Activated CD4-positive, alpha-beta T cell treated with anti-CD3 and anti-CD28 coated beads for 48 hours (primary cell): Measurements from ENCODE around the gene GALNT5.
"Not testable (repeated sequence)": the region's sequence is repeated elsewhere in the genome, so short reads cannot be mapped to it uniquely, and the experiment has no call there.

Source experiments
- DNase-seq: peaks from one replicate; pipeline ENCODE4 v3.0.0-alpha.2; 2020

The GALNT5 gene

DNA sequence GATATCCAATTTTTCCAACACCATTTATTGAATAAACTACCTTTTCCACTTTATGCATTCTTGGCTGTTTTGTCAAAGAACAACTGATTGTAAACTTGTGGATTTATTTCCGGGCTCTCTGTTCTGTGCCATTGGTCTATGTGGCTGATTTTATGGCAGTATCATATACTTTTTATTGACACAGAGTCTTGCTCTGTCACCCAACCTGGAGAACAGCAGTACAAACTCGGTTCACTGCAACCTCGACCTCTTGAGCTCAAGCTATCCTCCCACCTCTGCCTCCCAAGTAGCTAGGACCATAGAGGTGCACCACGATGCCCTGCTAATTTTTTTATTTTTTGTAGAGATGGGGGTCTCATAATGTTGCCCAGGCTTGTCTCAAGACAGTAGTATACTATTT is 6.7 kb upstream of the GALNT5 start:
- no peak for DNase-seq

DNA sequence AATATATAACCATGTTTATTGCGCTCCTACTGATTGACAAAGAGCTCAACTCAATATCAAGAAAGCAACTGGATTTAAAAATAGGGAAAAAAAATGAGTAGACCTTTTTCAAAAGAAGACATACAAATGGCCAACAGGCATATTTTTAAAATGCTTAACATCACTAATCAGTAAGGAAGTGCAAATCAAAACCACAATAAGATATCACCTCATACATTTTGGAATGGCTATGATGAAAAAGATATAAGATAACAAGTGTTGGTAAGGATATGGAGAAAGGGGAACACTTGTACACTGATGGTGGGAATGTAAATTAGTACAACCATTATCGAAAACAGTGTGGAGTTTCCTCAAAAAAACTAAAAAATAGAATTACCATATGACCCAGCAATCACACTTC is 5.6 kb upstream of the GALNT5 start:
- no peak for DNase-seq

DNA sequence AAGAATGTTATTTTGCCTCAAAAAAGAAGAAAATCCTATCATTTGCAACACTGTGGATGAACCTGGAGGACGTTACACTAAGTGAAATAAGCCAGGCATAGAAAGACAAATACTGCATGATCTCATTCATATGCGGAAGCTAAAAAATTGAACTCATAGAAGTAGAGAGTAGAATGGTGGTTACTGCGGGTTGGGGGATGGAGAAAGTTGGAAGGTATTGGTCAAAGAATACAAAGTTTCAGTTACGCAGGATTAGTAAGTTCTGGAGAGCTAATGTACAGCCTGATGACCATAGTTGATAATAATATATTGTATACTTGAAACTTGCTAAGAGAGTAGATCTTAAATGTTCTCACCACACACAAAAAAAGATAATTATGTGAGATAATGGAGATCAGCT is 5.0 kb upstream of the GALNT5 start:
- no peak for DNase-seq

DNA sequence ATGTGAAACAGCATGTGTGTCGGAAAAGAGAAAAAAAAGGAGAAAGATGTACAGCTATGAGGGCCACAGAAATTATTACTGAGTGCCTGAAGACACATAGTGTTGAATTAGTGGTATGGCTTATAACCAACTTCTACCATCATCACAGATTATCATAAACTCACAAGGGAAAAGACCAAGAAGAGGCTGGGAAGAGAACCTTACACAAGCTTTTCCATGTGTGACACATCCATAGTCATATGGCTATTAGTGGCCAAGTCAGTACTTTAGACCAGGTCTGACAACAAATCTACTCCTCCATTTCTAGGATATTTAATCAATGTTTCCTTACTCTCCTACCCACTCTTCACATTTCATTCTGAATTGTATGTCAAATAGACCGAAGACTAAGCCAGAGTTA is 3.5 kb upstream of the GALNT5 start:
- DNase-seq = no peak

DNA sequence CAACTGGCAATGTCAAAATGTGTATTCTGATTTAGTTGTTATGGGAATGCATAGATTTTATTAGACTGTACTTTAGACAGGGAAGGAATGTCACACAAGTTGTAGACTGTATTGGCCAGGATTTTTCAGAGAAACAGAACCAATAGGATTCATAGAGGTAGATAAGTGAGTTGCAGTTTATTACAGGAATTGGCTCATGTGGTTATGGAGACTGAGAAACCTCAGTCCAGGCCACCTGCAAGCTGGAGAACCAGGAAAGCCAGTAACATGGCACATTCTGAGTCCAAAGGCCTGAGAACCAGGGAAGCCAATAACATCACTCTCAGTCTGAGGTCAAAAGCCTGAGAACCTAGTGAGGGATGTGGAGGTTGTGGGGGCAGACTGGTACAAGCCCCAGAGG is 1.8 kb upstream of the GALNT5 start:
- no peak for DNase-seq

DNA sequence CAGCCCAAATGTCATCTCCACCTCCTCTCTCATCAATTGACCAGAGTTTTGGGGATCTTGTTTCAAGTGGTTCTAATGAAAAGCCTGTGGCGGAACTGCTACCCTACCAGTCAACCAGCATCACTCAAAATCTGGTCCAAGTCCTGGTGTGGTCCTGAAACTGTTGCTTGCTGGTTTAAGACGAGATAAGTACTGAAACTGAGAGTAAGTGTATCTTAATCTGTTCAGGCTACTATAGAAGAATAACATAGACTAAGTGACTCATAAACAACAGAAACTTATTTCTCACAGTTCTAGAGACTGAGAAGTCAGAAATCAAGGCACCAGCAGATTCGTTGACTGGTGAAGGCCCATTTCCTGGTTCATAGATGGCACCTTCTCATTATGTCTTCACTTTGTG is 879 bp upstream of the GALNT5 start:
- peak; percentile 60 for DNase-seq

DNA sequence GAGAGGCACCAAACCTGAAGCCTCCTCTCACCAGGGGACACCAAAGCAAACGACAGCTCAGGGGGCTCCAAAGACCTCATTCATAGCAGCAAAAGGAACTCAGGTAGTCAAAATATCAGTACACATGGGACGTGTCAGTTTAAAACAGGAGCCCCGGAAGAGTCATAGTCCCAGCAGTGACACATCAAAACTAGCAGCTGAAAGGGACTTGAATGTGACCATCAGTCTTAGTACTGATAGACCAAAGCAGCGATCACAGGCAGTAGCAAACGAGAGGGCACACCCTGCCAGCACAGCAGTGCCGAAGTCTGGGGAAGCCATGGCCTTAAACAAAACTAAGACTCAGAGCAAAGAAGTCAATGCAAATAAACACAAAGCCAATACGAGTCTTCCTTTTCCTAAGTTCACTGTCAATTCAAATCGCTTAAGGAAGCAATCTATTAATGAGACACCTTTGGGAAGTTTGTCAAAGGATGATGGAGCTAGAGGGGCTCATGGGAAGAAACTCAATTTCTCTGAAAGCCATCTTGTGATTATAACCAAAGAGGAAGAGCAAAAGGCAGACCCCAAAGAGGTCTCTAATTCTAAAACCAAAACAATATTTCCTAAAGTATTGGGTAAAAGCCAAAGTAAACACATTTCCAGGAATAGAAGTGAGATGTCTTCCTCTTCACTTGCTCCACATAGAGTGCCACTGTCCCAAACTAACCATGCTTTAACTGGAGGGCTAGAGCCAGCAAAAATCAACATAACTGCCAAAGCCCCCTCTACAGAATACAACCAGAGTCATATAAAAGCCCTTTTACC is 1.2 kb downstream of the GALNT5 start:
- no peak for DNase-seq

DNA sequence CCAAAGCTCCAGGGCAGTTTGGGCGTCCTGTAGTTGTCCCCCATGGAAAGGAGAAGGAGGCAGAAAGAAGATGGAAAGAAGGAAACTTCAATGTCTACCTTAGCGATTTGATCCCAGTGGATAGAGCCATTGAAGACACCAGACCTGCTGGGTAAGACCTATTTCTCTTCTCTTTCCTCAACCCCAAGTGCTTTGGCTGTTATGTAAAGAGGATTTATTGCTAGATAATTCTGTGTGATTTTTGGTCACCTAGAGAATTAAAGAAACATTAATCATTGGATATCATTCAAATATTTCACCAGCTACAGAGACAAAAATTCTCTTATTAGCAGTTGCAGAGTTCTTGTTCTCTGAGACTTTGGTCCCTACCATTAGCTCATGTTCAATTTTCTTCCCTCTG is 1.9 kb downstream of the GALNT5 start:
- DNase-seq = no peak

DNA sequence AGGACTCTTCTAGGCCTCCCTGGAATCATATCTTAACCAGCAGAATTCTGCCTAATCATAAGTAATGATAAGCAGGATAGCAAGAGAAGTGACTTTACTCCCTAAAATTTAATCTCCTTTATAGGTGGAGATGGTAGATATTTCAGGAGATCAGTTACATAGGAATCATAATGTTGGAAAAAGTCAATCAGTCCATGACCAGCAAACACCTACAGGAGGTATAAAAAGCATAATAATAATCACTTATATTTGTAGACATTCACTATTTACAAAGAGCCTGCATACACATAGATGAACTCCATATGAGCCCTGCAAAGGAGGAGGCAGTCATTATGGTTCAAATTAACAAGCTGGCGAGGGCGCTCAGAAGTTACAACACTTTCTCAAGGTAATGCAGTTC is 2.5 kb downstream of the GALNT5 start:
- no peak for DNase-seq

DNA sequence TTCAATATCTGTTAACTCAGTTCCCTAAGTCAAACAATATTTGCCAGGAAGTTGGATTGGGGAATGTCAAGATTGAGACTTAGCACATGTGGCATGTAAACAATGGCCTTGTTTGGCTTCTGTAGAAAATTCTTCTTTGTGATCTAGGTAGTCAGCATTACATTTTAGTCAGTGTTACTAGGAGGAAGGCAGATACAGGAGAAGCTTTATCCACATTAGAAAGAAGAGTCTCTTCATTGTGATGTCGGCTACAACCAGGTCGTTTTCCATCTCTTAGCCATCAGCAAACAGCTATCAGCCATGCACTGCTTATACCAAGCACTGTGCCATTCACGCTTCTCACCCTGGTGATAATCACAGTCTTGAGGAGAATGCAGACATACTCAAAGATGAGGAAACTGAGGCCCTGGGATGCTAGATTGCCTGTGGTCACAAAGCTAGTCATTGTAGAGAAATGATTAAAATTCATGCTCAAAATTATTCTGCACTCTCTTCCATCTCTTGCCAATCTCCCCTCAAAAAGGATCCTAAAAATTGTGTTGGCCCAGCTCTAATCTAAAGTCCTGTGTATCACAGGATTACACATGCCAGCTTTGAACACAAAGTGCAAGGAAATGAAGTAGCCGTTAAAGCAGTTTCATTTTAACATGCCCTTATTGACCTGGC is 3.2 kb downstream of the GALNT5 start:
- no peak for DNase-seq

DNA sequence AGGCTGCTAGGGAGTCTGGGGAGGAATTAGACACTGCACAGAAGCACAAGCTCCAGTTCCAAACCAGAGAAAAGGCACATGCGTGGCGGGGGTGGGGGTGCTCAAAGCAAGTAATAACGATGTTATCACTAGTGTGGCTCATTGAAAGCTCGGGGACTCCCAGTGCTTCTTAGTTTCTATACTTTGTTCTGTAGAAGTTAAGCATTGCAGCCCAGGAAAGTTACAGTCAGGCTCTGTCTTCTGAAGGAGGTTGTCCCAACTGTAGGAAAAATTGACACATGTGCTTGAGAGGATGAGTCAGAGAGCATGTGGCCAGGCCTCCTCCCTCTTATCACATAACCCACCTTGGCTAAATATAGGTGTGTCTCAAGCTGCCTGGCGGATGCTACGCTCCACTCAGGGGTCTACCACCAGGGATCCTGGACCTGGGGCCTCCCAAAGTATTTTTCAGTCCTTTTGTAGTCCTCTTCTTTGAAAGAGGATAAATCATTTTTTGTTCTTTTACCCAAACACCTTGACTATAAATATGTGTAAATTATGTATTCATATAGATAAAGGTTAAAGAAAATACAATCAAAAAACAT is 3.8 kb downstream of the GALNT5 start:
- peak; percentile 84 for DNase-seq

DNA sequence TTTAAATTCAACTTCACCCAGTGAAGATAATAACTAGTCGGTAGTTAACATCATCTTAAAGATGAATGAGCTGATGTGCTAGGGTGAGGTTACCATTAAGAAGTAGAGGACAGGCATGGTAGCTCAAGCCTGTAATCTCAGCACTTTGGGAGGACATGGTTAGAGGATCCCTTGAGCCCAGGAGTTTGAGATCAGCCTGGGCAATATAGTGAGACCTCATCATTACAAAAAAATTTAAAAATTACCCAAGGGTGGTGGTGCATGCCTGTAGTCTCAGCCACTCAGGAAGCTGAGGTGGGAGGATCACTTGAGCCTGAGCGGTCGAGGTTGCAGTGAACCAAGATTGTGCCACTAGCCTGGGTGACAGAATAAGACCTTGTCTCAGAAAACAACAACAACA is 4.7 kb downstream of the GALNT5 start:
- no peak for DNase-seq

DNA sequence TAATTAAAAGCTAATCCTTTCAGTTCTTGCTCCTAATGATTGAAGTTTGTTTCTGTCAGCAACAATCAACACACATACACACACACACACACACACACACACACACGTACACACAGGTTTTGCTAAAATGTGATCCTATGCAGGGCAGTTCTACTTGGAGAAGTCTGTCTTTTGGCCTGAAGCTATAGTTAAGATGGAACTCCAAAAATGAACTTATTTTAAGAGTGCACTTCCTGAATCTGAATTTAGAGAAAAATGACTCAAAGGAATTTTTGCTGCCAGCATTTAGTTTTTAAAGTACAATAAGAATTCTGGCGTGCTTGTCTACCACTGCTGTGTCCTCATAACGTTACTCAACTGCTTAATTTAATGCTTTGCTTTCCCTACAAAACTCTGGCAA is 6.6 kb downstream of the GALNT5 start:
- DNase-seq = no peak

DNA sequence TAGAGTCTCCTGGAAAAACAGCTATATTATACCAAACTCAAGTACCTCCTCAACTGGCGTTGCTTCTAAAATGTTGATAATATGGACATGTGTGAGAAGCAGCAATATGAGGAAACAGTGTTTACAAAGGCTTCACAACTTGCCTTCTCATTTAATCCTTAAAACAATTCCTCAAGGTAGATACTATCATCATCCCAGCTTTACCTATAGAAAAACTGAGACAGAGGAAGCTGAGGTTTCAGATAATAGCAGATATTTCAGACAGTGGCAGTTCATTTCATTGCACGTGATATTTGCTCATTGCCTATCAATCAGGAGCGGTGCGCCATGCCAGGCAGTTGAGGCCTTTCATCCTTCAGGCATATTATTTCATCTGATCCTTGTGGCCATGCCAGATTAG is 8.3 kb downstream of the GALNT5 start:
- no peak for DNase-seq

DNA sequence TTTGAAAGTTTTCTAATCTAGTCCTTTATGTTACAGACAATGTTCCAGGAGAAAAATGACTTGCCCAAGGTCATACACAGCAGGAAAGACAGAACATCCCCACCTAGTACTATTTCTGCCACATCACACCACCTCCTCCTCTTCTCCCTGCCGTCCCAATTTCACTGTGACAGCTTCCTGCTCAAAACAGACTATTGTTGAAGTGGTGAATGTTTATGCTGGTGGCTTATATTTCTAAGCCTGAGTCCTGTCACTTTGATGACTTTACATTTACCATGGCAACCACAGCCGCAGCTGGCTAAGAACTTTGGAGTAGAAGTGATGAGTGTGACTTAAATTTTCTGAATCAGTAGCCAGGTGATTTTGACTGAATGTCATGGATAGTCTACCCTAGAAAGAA is 10.0 kb downstream of the GALNT5 start:
- peak; percentile 19 for DNase-seq

DNA sequence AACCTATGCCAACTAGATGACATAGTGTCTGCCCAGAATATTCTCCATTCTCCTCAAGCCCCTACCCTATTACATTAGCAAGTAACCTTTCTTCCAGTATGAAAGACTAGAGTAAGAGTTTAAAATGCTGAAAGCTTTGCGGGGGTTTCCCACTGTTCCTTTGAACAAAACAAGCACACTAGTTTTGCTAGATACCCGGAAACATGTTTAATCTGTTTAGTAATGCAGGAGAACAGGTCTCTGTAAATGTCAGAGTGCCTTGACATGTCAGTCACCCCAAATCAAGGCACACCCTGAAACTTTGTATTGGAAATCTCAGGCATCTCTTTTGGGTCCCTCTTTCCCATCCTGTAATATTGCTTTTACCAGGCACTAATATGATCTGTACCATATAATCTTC is 11.6 kb downstream of the GALNT5 start:
- DNase-seq = no peak

DNA sequence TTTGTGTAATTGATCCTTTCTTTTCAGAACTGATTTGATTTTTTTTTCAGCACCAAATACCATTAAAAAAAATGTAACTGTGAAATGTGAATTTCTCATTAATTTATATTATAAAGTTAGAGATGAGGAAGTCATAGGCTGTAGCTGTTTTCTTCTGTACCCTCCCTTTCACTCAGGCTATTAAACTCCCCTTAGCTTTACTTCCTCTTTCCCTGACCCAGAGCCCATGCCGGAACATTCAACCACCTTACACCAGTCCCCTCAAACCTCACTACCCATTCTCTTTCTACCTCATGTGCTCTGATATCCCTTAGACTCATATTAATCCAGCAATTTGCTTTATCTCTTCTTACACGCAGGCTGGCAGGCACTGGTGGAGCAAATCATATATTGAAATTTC is 12.4 kb downstream of the GALNT5 start:
- no peak for DNase-seq

DNA sequence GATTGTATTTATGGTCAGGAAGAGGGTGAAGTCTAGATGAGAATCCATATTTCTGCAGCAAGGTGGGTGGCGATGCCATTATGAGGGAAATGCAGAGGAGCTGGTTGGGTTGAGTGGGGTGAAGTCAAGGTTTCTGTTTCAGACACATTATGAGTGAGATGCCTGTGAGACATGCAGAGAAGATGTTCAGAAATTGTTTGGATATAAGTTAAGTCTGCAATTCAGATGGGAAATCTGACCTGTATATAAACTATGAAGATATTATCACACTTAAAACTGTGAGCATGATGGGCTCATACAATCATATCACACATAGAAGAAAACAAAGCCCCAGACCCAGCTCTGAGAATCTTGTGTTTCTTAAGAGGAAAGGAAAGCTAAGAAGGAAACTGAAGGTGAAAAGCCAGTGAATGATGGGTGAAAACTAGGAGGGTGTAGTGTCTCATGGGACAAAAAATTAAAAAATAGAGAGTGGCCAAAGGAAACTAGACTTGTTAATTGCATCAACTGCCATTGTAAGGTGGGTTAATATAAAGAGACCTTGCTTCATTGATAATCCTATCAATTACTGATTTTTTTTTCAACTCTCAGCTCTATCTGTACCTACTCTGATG is 14.2 kb downstream of the GALNT5 start:
- no peak for DNase-seq

DNA sequence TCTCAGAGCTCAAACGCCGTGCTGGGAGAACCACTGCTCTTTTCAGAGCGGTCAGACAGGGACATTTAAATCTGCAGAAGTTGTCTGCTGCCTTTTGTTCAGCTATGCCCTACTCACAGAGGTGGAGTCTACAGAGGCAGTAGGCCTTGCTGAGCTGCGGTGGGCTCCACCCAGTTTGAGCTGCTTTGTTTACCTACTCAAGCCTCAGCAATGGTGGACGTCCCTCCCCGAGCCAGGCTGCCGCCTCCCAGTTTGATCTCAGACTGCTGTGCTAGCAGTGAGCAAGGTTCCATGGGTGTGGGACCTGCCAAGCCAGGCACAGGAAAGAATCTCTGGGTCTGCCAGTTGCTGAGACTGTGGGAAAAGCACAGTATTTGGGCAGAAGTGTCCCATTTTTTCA is 21.8 kb downstream of the GALNT5 start:
- not testable (repeated sequence) for DNase-seq

DNA sequence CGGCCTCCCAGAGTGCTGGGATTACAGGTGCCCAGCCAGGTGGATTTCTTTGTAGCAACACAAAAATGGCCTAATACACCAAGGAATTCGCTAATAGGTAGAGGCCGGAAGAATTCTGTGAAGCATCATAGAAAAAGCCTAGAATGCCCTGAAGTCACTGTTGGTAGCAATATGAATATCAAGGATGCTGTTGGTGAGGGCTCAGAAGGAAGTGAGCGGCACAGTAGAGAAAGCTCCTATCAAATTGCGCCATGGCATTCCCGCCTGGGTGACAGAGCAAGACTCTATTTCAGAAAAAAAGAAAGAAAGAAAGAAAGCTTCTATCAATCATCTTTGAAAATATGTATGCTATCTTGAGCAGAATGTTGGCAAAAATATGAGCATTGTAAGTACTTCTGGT is 23.8 kb downstream of the GALNT5 start:
- DNase-seq = no peak

DNA sequence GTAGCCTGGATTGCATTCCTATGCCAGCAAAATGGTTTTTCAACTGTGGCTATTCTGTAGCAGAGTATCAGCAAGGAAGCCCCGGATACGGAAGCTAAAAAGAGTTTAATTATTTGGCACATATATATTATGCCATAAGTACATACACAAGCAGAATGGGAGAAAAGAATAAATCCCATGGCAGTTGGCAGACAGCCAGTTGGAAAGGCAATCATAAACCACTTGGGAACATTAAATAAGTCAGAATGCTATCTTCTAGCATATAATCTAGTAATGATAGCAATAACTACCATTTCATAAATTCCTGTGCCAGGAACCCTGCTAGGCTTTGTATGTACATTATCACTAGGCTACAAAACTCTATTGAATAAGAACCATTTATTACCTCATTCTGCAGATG is 26.0 kb downstream of the GALNT5 start:
- DNase-seq = no peak

DNA sequence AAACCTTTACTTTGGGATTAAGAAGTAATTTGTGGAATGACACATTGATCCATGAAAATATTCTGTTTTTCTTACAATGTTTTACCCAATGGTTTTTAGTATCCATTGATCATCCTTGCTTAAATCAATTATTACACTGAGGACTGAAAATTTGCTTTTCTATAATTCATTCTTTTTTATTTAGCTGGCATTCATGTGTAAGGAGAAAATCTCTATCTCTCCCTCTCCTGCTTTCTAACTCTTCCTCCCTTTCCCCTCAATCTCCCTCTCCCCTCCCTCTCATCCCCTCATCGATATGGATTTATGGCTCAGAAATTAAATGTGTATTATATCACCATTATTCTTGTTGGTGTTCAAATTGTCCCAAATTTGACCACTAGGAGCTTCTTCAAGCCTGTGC is 29.7 kb downstream of the GALNT5 start:
- DNase-seq = no peak

DNA sequence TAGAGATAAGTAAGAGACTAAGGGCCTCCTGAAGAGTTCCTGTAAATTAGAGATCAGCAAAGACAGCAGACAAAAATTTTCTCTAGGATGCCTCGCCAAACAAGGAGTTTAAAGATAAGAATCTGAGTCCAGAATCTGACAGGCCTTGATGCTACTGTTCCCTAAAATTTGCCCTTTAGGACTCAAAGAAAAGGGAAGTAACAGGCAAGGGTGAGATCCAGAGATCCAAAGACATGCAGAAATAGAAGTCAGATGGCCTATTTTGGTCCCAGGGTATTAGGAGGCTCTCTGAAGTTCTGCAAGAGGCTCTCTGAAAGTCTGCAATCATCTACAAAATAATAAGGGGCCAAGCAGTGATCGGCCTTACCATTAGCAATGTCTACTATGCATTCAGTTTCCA is 33.0 kb downstream of the GALNT5 start:
- no peak for DNase-seq

DNA sequence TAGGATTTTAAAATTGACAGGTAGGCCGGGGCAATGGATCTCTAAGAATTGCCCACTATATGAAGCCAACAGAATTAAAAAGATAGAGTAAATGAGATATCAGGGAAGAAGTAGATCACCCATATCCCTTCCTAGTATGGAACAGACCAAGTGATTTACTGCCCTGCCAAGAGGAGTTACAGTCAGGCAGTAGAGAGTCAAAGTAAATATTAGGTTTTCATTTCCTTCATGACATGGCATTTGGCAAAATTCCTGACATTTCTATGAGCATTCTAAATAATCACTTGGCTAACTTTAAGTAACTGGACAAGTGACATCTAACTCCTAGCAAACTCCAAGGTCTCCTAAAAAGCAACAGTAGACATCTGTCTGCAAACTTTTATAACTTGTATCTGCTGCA is 33.5 kb downstream of the GALNT5 start:
- no peak for DNase-seq
